HG03439 (cell line): ENCODE measurements around the gene CDH11.

Experiments
- ATAC-seq: cut with Tn5 transposase; IDR thresholded peaks from one replicate; pipeline ENCODE4 v1.9.1; 2021; ENCODE audit warnings: mild to moderate bottlenecking, moderate library complexity; ENCODE audit not compliant: unreplicated experiment

Gene CDH11

GRCh38 chr16:65038100-65038499 lies 83.8 kb downstream of the CDH11 start:
- no peak for ATAC-seq

- ATAC-seq, result no peak
These were observed 84.3 kb downstream of the CDH11 start for GRCh38 chr16:65037556-65037955.

GRCh38 chr16:65034915-65035314 lies 86.9 kb downstream of the CDH11 start:
- no peak for ATAC-seq

GRCh38 chr16:65032387-65032786 lies 89.5 kb downstream of the CDH11 start:
- ATAC-seq, result no peak

- ATAC-seq, result no peak
These were observed 97.1 kb downstream of the CDH11 start for GRCh38 chr16:65024767-65025178.

- no peak for ATAC-seq
These were observed 98.1 kb downstream of the CDH11 start for GRCh38 chr16:65023802-65024201.

- no peak for ATAC-seq
These were observed 99.8 kb downstream of the CDH11 start for GRCh38 chr16:65021852-65022595.

GRCh38 chr16:65016754-65017153 lies 105.1 kb downstream of the CDH11 start:
- no peak for ATAC-seq

GRCh38 chr16:65015599-65015998 lies 106.3 kb downstream of the CDH11 start:
- no peak for ATAC-seq

- ATAC-seq, result no peak
These were observed 109.5 kb downstream of the CDH11 start for GRCh38 chr16:65012357-65012756.

GRCh38 chr16:65010125-65010524 lies 111.7 kb downstream of the CDH11 start:
- no peak for ATAC-seq

- no peak for ATAC-seq
These were observed 116.2 kb downstream of the CDH11 start for GRCh38 chr16:65005696-65006095.

- no peak for ATAC-seq
These were observed 117.3 kb downstream of the CDH11 start for GRCh38 chr16:65004570-65004969.

- no peak for ATAC-seq
These were observed 118.2 kb downstream of the CDH11 start for GRCh38 chr16:65003621-65004020.

GRCh38 chr16:65002265-65002664 lies 119.6 kb downstream of the CDH11 start:
- ATAC-seq, result no peak

- ATAC-seq, result no peak
These were observed 121.2 kb downstream of the CDH11 start for GRCh38 chr16:65000654-65001053.

- no peak for ATAC-seq
These were observed 124.1 kb downstream of the CDH11 start for GRCh38 chr16:64997751-64998150.

GRCh38 chr16:64997121-64997520 lies 124.7 kb downstream of the CDH11 start:
- ATAC-seq, result no peak

- ATAC-seq, result no peak
These were observed 125.2 kb downstream of the CDH11 start for GRCh38 chr16:64996641-64997040.

- no peak for ATAC-seq
These were observed 128.4 kb downstream of the CDH11 start for GRCh38 chr16:64993464-64993863.

- no peak for ATAC-seq
These were observed 130.9 kb downstream of the CDH11 start for GRCh38 chr16:64991001-64991400.

GRCh38 chr16:64990101-64990500 lies 131.8 kb downstream of the CDH11 start:
- no peak for ATAC-seq

GRCh38 chr16:64989050-64989449 lies 132.8 kb downstream of the CDH11 start:
- no peak for ATAC-seq
